Activated CD8-positive, alpha-beta memory T cell treated with anti-CD3 and anti-CD28 coated beads, Interleukin-2, amount 50 U/mL, for 4 hours (primary cell): Measurements from ENCODE around the gene PEAK1.
"Not testable (repeated sequence)": the region's sequence is repeated elsewhere in the genome, so short reads cannot be mapped to it uniquely, and the experiment has no call there.

Experiments used
- DNase-seq: peaks from one replicate; pipeline ENCODE4 v3.0.0-alpha.2; 2020

The PEAK1 gene

DNA sequence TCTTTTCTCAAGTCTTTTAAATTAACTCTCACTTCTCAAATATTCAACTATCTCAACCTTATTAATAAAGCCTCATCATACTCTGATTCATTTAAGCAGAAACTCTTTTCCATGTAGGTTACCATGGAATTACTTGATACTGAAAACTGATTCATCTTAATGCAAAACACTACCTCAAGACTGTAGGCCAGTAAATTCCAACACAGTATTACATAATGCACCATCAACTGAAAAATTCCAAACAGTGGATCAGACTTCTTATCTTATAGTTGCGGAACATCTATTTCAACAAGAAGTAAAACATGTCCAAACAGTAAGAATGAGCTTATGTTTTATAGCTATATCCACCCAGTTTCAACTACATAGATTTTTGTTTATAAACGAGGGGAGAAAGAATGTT, 124.5 kb downstream of the PEAK1 start:
- no peak for DNase-seq

DNA sequence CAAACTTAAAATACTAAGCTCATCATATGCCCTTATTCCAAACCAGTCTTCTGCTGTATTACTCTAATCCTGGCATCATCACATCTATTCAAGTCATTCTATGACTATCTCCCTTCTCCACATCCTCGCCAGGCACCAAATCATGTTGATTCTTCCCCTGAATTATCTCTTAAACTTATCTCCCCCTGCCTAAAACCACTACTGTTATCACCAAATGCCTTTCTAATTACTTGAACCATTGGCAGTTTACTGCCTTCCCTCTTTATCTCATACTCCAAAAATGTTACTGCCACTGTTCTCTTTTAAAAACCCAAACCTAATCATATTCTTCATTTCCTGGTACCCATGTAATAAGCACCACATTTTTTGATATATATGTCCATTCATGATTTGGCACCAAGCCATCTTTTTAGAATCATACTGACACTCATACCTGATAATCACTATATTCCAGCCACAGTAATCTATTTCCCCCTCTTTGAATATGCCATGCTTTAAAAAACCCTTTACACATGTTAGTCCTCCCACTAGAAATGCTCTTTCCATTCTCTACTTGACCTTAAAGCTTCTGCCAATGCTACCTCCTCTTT, 126.8 kb downstream of the PEAK1 start:
- no peak for DNase-seq

DNA sequence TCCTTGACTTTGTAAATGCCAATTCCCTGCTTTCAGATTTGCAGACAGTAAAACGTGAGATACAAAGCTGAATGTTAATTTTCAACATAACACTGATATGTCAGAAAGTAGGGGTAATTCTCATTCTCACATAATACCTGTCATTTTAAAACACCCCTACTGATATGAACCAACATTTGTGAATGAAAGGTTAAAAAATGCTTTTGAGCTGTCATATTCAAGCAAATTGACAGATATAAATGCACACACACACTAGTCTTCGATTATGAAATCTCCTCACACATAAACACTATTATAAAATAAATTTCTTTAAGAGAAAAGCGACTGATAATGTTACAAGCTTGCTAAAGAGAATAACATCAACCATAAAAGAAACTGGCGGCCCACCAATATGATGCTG, 128.8 kb downstream of the PEAK1 start:
- DNase-seq = no peak

DNA sequence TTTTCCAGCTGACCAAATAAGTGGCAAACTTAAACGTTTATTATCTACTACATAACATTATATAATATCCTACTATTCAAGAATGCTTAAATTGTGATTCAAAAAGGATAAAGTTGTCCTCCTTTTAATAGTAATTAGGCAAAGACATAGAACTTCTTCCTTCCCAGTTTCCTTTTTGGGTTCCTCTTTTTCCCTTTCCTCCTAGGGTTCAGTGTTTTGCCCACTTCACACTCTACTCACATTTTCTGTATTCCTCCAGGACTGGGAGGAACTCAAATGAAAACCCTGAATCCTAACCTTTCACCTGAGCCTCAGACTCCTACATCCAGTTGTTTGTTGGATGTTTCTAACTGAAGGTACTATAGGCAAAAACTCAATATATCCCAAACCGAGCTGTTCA, 132.5 kb downstream of the PEAK1 start:
- no peak for DNase-seq

DNA sequence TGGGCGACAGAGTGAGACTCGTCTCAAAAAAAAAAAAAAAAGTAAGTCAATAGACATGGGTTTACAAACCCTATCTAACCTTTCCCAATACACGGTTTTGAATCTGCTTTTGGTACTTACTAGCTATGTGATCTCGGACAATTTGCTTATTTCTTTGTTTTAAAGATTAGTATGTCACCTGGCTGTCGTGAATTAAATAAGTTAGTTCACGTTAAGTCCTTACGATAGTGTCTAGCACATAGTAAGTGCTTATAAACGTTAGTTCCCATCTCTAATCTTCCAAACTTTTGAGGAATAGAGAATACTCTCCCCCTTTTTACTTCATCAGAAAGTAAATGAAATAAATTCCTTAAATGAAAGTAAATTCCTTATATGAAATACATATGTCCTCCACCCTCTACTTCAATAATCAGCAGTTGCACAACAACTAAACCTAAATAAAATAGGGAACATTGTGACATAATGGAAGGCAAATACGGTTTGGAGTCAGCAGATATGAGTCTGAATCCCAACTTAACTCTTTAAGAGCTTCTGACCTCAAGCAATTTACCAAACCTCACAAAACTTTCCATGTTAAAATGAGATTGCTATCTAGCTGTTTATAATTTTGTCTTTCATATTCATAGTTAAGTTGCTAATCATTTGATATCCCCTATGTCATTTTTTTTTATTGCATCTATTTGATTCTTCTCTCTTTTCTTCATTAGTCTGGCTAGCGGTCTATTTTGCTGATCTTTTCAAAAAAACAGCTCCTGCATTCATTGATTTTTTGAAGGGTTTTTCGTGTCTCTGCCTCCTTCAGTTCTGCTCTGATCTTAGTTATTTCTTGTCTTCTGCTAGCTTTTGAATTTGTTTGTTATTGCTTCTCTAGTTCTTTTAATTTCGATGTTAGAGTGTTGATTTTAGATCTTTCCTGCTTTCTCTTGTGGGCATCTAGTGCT, 134.6 kb downstream of the PEAK1 start:
- DNase-seq = no peak

DNA sequence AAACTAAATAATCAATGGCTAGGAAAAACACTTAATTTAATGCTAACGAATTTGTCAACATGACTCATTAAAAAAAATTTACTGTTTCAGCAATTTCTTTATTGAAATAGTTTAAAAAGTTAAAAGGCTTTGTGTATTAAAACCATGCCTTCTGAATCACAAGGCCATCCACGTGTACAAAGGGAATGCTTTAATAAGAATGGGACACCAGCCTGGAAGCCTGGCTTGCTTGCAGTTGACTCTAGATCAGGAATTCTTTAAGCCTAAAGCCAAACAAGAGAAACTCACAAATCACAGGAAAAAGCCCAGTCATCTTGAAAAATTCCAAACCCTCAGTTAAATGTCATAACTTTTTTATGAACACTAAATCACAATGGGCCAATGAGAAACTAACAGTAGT, 137.6 kb downstream of the PEAK1 start:
- no peak for DNase-seq

DNA sequence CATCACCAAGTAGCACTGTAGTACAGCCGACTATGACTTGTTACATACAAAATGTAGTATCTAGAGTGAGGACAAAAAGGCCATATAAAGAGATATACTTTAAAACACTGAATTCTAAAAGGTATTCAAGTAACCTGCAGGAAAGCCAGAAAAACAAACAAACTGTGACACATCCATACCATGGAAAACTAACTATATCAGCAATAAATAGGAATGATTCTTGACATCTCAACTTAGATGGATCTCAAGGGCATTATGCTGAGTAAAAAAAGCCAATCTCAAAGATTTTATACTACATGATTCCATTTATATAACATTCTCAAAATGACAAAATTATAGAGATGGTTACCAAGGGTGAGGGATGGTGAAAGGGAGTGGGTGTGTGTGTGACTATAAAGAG, 143.0 kb downstream of the PEAK1 start:
- no peak for DNase-seq

DNA sequence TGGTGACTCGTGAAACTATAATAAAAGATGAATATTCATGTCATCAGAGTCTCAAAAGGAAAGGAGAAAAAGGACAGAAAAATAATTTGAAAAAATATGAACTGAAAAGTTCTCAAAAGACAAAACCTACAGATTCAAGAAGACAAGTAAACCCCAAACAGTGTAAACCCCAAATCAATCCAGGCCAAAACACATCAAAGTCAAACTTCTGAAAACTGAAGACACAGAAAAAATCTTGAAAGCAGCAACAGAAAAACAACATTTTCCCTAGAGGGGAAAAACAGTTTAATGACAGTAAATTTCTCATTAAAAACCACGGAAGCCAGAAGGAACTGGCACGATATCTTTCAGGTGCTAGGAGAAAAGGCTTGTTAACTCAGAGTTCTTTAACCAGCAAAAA, 143.8 kb downstream of the PEAK1 start:
- DNase-seq = no peak

DNA sequence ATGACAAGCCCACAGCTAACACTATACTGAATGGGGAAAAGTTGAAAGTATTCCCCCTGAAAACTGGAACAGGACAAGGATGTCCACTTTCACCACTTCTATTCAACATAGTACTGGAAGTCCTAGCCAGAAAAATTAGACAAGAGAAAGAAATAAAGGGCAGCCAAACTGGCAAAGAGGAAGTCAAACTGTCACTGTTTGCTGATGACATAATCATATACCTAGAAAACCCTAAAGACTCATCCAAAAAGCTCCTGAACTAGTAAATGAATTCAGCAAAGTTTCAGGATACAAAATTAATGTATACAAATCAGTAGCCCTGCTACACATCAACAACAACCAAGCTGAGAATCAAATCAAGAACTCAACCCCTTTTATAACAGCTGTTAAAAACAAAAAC, 146.8 kb downstream of the PEAK1 start:
- DNase-seq = not testable (repeated sequence)

DNA sequence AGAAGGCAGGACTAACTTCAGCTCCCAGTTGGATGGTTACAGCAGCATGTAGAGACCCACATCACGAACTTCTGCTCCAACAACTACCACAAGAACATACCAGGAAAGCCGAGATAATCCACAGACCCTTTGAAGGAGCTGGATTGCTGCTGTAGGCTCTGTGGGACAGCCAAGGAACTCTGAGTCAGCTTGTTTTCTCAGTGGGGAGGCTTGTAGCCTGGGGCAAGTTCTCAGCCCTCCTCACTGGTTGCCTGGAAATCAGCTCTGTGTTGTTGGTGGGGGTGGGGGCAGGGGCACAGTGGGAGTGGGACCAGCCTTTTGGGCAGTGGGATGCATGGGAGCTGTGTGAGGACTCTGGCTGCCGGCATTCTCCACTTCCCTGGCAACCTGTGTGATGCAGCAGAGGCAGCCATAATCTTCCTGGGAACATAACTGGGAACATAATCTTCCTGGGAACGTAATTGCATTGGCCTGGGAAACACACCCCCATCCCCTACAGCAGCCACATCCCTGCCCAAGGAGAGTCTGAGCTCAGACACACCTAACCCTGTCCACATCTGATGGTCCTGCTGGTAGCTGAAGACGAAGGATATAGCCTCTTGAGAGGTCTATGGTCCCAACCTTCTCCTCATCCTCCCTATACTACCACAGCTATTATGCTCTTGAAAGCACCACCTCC, 153.1 kb downstream of the PEAK1 start:
- DNase-seq = no peak

DNA sequence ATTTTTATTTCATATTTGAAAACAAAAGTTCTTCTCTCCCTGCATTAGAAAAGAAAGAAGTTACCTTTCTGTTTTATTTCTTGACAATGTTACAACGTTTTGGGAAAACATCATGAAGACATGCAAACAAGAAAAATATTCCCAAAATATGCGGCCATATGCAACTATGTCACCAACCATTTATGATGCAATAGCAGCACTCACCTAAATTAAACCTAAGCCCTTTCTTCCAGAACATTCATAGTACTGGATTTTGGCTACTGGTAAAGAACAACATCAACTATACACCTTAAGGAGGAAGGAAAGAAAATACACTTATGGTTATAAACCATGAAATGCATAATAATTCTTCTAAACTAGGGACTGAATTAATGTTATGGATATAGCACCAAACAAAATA, 164.5 kb downstream of the PEAK1 start:
- DNase-seq = no peak

DNA sequence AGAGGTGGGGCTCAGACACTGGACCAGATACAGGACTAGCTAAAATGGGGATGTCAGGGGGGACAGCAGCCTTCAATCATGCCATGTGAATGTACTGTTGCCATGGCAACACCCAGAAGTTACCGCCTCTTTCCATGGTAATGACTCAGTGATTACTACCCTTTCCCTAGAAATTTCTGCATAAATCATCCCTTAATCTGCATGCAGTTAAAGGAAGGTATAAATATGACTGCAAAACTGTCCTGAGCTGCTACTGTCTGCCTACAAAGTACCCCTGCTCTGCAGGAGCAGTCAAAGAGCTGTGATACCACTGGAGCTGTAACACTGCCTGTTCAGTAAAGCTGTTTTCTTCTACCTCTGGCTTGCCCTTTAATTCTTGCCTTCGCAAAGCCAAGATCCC, 168.2 kb downstream of the PEAK1 start:
- DNase-seq = no peak

DNA sequence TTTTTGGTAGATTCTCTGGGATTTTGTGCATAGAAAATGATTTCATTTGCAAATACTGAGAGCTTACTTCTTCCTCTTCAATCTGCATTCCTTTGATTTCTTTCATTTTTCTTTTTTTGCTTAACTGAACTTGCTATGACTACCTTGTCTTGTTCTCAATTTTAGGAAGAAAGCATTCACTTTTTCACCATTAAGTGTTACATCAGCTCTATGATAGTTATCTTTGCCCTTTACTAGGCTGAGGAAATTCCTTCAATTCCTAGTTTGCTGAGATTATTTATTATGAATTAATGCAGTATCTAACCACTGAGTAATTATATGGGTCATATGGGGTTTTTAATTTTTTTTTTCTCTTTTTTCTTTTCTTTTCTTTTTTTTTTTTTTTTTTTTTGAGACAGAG, 172.8 kb downstream of the PEAK1 start:
- DNase-seq = no peak

DNA sequence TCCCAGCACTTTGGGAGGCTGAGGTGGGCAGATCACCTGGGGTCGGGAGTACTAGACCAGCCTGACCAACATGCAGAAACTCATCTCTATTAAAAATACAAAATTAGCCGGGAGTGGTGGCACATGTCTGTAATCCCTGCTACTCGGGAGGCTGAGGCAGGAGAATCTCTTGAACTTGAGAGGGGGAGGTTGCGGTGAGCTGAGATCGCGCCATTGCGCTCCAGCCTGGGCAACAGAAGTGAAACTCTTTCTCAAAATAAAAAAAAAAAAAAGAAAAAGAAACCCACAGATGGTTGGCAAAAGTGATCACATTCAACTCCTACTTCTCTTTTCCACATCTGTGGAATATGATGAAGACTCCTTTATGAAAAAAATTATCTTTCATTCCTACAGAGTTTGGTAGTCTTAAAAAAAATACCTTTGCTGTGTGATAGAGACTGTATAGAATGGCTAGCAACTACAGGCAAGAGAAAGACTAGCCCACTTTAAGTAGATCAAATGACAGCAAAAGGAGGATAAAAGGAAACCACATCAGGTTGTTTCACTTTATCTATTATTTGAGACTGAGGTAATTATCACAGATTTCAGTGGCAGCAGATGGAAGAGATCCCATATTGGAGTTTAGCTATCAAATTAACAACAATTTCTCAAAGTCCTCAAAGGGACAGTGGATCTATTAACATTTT, 176.0 kb downstream of the PEAK1 start:
- no peak for DNase-seq

DNA sequence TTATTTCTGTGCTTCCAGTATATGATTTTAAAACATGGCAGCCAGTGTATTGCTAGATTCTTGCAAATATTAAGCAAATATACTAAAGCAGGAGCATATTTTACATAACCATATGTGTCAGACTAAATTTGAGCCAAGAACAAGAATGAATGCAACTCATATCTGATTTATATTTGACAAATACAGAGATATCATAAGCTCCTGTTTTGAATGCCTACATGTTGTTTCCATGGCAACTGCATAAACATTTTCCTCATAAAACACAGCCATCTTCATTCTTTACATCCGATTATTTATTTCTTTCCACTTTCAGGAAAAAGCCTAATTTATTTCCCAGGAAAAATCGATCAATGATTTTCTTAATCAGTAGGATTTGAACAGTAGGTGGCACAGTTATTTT, 176.8 kb downstream of the PEAK1 start:
- no peak for DNase-seq

DNA sequence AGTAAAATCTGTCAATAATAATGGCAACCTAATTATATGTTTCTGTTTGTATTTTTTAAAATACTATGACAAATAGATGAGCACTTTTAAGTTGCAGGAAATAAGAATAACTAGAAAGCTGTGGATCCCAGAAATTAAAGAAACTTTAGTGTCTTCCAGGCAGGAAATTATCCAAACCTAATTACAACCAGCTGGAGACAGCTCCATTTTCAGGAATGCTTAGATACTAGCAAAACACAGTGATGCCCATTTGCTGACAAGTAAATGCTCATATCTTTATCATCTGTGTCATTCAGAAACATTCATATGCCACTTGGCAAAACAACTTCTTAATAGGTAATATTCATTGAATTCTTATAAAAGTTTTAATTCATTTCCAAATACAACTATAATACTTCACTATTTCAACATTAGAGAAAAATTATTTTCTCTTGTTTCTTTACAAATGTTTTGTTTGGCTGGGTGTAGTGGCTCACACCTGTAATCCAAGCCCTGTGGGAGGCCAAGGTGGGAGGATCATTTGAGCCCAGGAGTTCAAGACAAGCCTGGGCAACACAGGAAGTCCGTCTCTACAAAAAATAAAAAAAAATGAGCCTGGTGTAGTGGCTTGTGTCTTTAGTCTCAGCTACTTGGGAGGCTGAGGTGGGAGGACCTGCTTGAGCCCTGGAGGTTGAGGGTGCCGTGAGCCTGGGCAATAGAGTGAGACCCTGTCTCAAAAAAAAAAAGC, 179.9 kb downstream of the PEAK1 start:
- no peak for DNase-seq

DNA sequence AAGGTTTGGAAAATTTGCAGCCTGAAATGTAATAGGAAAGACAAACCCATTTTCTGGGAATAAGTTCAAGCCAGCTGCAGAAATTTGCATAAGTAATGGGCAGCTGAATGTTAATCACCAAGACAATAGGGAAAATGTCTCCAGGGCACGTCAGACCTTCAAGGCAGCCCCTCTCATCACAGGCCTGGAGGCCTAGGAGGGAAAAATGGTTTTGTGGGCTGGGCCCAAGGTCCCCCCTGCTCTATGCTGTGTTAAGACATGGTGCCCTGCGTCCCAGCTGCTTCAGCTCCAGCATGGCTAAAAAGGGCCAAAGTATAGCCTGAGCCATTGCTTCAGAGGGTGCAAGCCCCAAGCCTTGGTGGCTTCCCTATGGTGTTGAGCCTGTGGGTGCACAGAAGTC, 184.3 kb downstream of the PEAK1 start:
- no peak for DNase-seq

DNA sequence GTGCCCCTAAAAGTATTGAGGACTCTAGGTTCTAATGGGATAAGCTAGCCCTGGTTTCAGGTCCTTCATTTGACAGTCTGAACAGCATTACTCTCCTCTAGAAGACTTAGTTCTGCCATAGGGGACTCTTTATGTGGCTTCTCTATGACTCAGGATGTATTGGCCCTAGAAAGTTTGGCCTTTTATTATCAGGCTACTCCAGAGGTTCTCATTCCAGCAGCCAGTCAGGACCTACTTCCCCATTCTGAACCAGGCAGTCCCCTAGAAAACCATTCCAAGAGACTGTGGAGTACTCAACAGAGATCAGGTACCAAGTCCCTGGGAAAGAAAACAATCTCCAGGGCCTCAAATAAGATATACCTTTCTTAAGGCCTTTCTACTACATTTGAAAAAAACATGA, 191.1 kb downstream of the PEAK1 start:
- no peak for DNase-seq

DNA sequence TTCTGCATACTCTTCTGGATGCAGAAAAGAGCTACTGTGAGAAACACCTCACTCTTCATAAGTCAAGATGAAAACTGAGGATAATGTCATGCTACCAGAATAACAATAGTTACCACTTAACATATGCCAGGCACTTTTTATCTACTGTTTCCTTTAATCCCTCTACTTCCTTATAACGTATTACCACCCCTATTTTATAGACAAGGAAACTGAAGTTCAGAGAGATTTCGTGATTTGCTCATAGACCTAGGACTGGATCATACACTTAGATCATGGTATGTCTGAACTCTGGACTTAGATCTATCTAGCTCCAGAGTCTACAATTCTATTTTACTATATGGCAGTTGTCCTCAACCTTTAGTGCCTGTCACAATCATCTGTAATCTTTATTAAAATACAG, 193.3 kb downstream of the PEAK1 start:
- no peak for DNase-seq

DNA sequence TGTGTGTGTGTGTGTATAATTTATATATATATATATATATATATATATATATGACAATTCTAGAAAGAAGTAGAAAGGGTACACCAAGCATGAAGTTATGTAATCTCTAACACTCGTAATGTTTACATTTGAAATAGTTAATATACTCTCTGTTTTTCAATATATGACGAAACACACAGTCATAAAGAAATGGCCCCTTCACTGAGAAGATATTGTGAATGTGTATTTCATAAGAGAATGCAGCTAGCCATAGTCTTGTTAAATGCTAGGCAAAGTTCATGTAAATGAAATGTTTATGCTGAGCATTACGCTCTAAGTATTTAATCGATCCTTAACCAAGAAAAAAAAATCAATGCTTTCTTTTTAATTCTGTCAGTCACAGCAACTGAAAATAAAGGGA, 194.3 kb downstream of the PEAK1 start:
- DNase-seq = no peak

DNA sequence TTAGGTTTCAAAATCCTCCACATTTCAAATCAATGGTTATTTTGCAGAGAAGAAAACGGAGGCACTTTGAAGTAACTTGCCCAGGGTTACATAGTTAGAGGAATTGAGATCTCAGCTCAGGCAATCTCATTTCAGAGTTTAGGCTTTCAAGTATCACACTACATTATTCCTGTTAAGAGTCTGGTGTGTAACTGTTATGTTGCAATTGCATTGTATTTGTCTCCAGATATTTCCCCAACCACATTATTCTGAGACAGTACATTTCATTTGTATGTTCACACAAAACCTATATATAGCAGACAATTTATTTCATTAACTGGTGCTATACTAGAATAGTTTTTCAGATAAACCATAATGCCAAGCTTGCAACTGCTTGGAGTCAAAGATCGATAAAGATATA, 194.8 kb downstream of the PEAK1 start:
- DNase-seq = no peak

DNA sequence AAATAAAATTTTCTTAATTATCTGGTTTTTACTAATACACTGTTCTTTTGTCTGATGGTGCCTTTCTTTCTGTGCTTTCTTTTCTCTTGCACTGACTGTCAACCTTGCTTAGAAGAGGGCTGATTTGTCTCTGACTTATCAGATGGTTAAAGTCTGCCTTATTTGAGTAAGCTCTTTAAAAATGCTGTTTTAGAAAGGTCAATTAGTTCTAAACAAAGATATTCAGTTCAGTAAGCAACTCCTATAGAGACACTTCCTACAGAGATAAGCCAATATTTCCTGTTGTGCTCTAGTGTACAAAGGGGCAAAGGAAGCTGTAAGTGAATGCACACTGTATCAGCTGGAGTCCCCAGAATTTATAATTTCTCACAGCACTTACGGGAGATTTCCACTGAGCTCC, 195.6 kb downstream of the PEAK1 start:
- DNase-seq = no peak

DNA sequence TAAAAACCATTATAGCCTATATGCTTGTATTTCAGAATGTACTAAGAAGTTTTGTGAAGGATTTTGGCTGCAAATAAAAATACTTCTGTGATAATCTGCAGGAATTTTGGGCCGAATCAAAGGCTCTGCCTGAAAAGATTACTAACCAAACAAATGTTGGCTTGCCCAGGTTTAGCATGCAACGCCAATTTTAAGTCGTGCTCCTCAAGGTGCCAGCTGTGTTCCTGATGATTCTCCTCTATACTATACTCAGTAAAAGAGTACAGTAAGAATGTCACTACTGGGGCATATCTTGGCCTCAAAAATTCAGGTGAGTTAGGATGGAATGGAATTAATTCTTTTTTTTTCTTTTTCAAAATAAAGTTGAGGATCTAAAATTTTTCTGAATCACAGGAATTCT, 198.2 kb downstream of the PEAK1 start:
- DNase-seq = no peak
